C1 segment of cervical spinal cord (tissue), 14 donors: ENCODE measurements around the gene OR51G2.
"Not testable (repeated sequence)": the region's sequence is repeated elsewhere in the genome, so short reads cannot be mapped to it uniquely, and the experiment has no call there.

Source experiments
- DNase-seq, 14 donors: peaks; one replicate each; lab custom pipeline; 2025; lab: John Stamatoyannopoulos, UW

The OR51G2 gene

GRCh38 chr11:4919250-4919649 lies at the start of gene OR51G2:
OR51G2 (minus strand) TSS chr11:4919350; CDS start chr11:4915663, 3,687 bp downstream.
- no peak for DNase-seq

GRCh38 chr11:4962816-4963215 lies 43.7 kb upstream of the OR51G2 start:
- DNase-seq, result no peak

GRCh38 chr11:4960877-4961276 lies 41.7 kb upstream of the OR51G2 start:
- no peak for DNase-seq

- no peak for DNase-seq
These were observed 38.2 kb upstream of the OR51G2 start for GRCh38 chr11:4957396-4957795.

- not testable (repeated sequence) for DNase-seq
These were observed 36.5 kb upstream of the OR51G2 start, which contains the start of gene OR51A2 for GRCh38 chr11:4955613-4956012. OR51A2 (minus strand) TSS chr11:4955713; CDS start chr11:4955713, 0 bp downstream.

- DNase-seq, result no peak
These were observed 28.4 kb upstream of the OR51G2 start, which contains the start of gene OR51A4 for GRCh38 chr11:4947505-4947904. OR51A4 (minus strand) TSS chr11:4947605; CDS start chr11:4947100, 505 bp downstream.

GRCh38 chr11:4936745-4937144 lies 17.6 kb upstream of the OR51G2 start:
- no peak for DNase-seq

- no peak for DNase-seq
These were observed 13.6 kb upstream of the OR51G2 start for GRCh38 chr11:4932751-4933150.

GRCh38 chr11:4926608-4927007 lies 7.5 kb upstream of the OR51G2 start:
- no peak for DNase-seq

GRCh38 chr11:4924239-4924638 lies 5.1 kb upstream of the OR51G2 start, which contains the start of gene OR51G1:
OR51G1 (minus strand) TSS chr11:4924339; CDS start chr11:4924339, 0 bp downstream.
- DNase-seq, result no peak

- no peak for DNase-seq
These were observed 3.2 kb upstream of the OR51G2 start for GRCh38 chr11:4922304-4922703.

GRCh38 chr11:4921796-4922195 lies 2.6 kb upstream of the OR51G2 start:
- DNase-seq, result no peak

GRCh38 chr11:4916581-4916980 lies 2.6 kb downstream of the OR51G2 start:
- DNase-seq, result no peak

GRCh38 chr11:4903484-4903883 lies 15.7 kb downstream of the OR51G2 start, which contains the start of gene OR51A7:
OR51A7 (plus strand) TSS chr11:4903783; CDS start chr11:4907370, 3,587 bp downstream.
- no peak for DNase-seq

GRCh38 chr11:4891996-4892640 lies 27.0 kb downstream of the OR51G2 start:
- DNase-seq, result no peak

GRCh38 chr11:4890279-4890678 lies 28.9 kb downstream of the OR51G2 start:
- DNase-seq, result no peak

GRCh38 chr11:4887591-4887990 lies 31.6 kb downstream of the OR51G2 start:
- DNase-seq, result no peak

- no peak for DNase-seq
These were observed 33.0 kb downstream of the OR51G2 start for GRCh38 chr11:4886186-4886585.

- no peak for DNase-seq
These were observed 34.8 kb downstream of the OR51G2 start for GRCh38 chr11:4884361-4884760.

- no peak for DNase-seq
These were observed 36.6 kb downstream of the OR51G2 start for GRCh38 chr11:4882543-4882942.

GRCh38 chr11:4881860-4882500 lies 37.2 kb downstream of the OR51G2 start, which contains the start of gene OR51T1:
OR51T1 (plus strand) TSS chr11:4881900; CDS start chr11:4881900, 0 bp downstream.
- no peak for DNase-seq

- DNase-seq, result no peak
These were observed 38.0 kb downstream of the OR51G2 start for GRCh38 chr11:4881188-4881587.

- DNase-seq, result no peak
These were observed 53.3 kb downstream of the OR51G2 start for GRCh38 chr11:4865855-4866254.
